Erythroblast (primary cell): ENCODE data around the gene VAV3.

Experiments
- GATA1 ChIP-seq: IDR thresholded peaks from 2 replicates; pipeline ENCODE4 v1.6.1; 2011; ENCODE audit warnings: low read depth, mild to moderate bottlenecking, control low read depth, low read length, moderate library complexity
- POLR2A ChIP-seq: IDR thresholded peaks from 2 replicates; pipeline ENCODE4 v1.6.1; 2011; ENCODE audit warnings: mild to moderate bottlenecking, low read length

- no peak for TF ChIP-seq POLR2A
- no peak for TF ChIP-seq GATA1
Observed at GRCh38 chr1:107724648-107725047, 240.3 kb downstream of the VAV3 start.
